ENCODE results near the gene PRMT9. TPM values are rescaled to one million over a fixed set of nuclear protein-coding genes. Genes with fewer than 3 reads are reported as not detected.

The PRMT9 gene
- total and polyA plus RNA-seq, 2 of the 13 experiments (the other 11 are each of a cell fraction or from before 2014, with no cell fraction given) = 4.0 to 9.7 TPM

- TF ChIP-seq, protein P1, sequence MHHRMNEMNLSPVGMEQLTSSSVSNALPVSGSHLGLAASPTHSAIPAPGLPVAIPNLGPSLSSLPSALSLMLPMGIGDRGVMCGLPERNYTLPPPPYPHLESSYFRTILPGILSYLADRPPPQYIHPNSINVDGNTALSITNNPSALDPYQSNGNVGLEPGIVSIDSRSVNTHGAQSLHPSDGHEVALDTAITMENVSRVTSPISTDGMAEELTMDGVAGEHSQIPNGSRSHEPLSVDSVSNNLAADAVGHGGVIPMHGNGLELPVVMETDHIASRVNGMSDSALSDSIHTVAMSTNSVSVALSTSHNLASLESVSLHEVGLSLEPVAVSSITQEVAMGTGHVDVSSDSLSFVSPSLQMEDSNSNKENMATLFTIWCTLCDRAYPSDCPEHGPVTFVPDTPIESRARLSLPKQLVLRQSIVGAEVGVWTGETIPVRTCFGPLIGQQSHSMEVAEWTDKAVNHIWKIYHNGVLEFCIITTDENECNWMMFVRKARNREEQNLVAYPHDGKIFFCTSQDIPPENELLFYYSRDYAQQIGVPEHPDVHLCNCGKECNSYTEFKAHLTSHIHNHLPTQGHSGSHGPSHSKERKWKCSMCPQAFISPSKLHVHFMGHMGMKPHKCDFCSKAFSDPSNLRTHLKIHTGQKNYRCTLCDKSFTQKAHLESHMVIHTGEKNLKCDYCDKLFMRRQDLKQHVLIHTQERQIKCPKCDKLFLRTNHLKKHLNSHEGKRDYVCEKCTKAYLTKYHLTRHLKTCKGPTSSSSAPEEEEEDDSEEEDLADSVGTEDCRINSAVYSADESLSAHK (CRISPR knock-in tag; IDR thresholded peaks at IDR 0.05; ENCODE audit: borderline replicate concordance) = no peak
- TF ChIP-seq ATF7 (IDR thresholded peaks at IDR 0.05) (no peak), ATF7 (CRISPR knock-in tag; IDR thresholded peaks at IDR 0.05) (no peak), ERF (CRISPR knock-in tag; IDR thresholded peaks at IDR 0.05) (no peak; the same call in 1 of the 2 replicates), MLLT10 (CRISPR knock-in tag; IDR thresholded peaks at IDR 0.05) (no peak), CAMTA2 (CRISPR knock-in tag; IDR thresholded peaks at IDR 0.05; ENCODE audit: borderline replicate concordance) (no peak), CBX5 (CRISPR knock-in tag; IDR thresholded peaks at IDR 0.05; ENCODE audit: borderline replicate concordance) (no peak), PATZ1 (CRISPR knock-in tag; IDR thresholded peaks at IDR 0.05) (no peak), ADNP (CRISPR knock-in tag; IDR thresholded peaks at IDR 0.05) (no peak), NFYB (CRISPR knock-in tag; IDR thresholded peaks at IDR 0.05) (peak; percentile 93), ZNF569 (CRISPR knock-in tag; IDR thresholded peaks at IDR 0.05; ENCODE audit: borderline replicate concordance) (no peak), TAF1 (CRISPR knock-in tag; IDR thresholded peaks at IDR 0.05) (peak; percentile 60; the same call in 1 of the 2 replicates), CENPBD1 (CRISPR knock-in tag; IDR thresholded peaks at IDR 0.05; ENCODE audit: borderline replicate concordance, low read depth) (no peak), ZNF101 (CRISPR knock-in tag; IDR thresholded peaks at IDR 0.05; ENCODE audit: borderline replicate concordance, low read depth) (no peak), FOXJ3 (CRISPR knock-in tag; IDR thresholded peaks at IDR 0.05; ENCODE audit: borderline replicate concordance) (0 out of 2 replicates have a peak, but pooled peaks have one; percentile 30), ZFYVE20 (CRISPR knock-in tag; IDR thresholded peaks at IDR 0.05; ENCODE audit: borderline replicate concordance, low read depth) (no peak), ZSCAN21 (CRISPR knock-in tag; IDR thresholded peaks at IDR 0.05; ENCODE audit: borderline replicate concordance) (peak; percentile 40; the same call in 1 of the 2 replicates), SRSF9 (IDR thresholded peaks at IDR 0.05; ENCODE audit: borderline replicate concordance, insufficient read depth, low read depth, low read length, poor library complexity, severe bottlenecking) (no peak), KAT8 (CRISPR knock-in tag; IDR thresholded peaks at IDR 0.05) (peak; percentile 97), ZMYM2 (CRISPR knock-in tag; IDR thresholded peaks at IDR 0.05) (no peak), ZNF644 (CRISPR knock-in tag; IDR thresholded peaks at IDR 0.05; ENCODE audit: low read depth) (0 out of 2 replicates have a peak, but pooled peaks have one; percentile 18)
- TF ChIP-seq, protein P2, sequence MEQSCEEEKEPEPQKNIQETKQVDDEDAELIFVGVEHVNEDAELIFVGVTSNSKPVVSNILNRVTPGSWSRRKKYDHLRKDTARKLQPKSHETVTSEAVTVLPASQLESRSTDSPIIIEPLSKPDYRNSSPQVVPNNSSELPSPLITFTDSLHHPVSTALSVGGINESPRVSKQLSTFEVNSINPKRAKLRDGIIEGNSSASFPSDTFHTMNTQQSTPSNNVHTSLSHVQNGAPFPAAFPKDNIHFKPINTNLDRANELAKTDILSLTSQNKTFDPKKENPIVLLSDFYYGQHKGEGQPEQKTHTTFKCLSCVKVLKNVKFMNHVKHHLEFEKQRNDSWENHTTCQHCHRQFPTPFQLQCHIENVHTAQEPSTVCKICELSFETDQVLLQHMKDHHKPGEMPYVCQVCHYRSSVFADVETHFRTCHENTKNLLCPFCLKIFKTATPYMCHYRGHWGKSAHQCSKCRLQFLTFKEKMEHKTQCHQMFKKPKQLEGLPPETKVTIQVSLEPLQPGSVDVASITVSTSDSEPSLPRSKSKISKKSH (CRISPR knock-in tag; IDR thresholded peaks at IDR 0.05; ENCODE audit: borderline replicate concordance) = peak; percentile 77; the same call in 1 of the 2 replicates
- TF ChIP-seq, protein P3, sequence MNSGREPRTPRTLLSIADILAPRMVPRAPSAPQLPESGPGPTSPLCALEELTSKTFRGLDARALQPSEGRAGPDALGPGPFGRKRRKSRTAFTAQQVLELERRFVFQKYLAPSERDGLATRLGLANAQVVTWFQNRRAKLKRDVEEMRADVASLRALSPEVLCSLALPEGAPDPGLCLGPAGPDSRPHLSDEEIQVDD (CRISPR knock-in tag; IDR thresholded peaks at IDR 0.05; ENCODE audit: borderline replicate concordance) = no peak
Observed at GRCh38 chr4:147617173-147617840, 66.7 kb downstream of the PRMT9 start, which contains the start of gene TMEM184C (continued).

Data from HepG2 (cell line).